ENCODE data around the gene SFN. TPM values are rescaled to one million over a fixed set of nuclear protein-coding genes. Genes with fewer than 3 reads are reported as not detected.

The SFN gene
- total and polyA plus RNA-seq, 2 of the 13 experiments (the other 11 are each of a cell fraction or from before 2014, with no cell fraction given), result 4.3 to 5.6 TPM

DNA sequence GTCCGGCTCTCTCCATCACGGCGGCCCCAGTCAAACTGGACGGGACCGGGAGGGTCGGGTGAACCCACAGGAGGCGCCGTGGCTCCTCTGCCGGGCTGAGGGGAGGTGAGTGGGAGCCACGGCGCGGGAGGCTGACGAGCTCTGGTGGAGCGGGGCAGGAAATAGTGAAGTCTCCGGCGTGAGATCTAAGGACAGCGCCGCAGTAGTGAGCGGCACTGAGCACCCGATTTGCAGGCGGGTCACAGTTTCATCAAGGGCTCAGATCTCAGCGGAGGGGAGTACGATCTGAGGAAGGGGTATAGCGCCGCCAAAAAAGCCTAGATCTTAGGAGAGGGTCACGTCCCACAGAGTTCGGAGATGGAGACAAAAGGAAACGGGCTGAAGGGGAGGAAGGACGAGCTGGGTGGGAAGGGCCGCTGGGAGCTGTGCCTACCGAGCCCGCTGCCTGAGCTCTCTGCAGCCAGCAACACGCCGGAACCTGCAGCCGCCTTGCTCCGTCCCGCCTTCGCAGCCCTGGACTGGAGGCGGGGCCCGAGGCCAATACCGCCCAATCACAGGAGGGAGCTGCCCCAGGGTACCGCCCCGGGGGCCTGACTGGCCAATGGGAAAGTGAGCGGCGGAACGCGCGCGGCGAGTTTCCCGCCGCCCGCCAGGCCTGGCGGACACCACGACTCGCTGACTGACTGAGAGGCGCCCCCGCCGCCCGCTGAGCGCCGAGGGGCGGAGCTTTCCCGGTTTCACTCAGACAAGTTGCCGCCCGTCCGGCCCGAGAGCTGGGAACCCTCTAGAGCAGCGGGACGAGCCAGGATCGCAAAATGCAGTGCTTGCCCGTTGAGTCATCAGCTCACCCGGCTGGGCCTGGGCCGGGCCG is 1.9 kb downstream of the SFN start (continued):
- TF ChIP-seq, protein P1, sequence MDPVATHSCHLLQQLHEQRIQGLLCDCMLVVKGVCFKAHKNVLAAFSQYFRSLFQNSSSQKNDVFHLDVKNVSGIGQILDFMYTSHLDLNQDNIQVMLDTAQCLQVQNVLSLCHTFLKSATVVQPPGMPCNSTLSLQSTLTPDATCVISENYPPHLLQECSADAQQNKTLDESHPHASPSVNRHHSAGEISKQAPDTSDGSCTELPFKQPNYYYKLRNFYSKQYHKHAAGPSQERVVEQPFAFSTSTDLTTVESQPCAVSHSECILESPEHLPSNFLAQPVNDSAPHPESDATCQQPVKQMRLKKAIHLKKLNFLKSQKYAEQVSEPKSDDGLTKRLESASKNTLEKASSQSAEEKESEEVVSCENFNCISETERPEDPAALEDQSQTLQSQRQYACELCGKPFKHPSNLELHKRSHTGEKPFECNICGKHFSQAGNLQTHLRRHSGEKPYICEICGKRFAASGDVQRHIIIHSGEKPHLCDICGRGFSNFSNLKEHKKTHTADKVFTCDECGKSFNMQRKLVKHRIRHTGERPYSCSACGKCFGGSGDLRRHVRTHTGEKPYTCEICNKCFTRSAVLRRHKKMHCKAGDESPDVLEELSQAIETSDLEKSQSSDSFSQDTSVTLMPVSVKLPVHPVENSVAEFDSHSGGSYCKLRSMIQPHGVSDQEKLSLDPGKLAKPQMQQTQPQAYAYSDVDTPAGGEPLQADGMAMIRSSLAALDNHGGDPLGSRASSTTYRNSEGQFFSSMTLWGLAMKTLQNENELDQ (CRISPR knock-in tag; IDR thresholded peaks at IDR 0.05; ENCODE audit: borderline replicate concordance), result no peak
- TF ChIP-seq ZNF644 (CRISPR knock-in tag; IDR thresholded peaks at IDR 0.05; ENCODE audit: low read depth) (no peak), SMYD3 (CRISPR knock-in tag; IDR thresholded peaks at IDR 0.05) (peak; percentile 60; the same call in 1 of the 2 replicates), ZNF343 (CRISPR knock-in tag; IDR thresholded peaks at IDR 0.05) (no peak; the same call in 1 of the 2 replicates), ZNF780A (CRISPR knock-in tag; IDR thresholded peaks at IDR 0.05) (no peak), ZNF432 (CRISPR knock-in tag; IDR thresholded peaks at IDR 0.05; ENCODE audit: borderline replicate concordance) (no peak), ZFP36L1 (CRISPR knock-in tag; IDR thresholded peaks at IDR 0.05) (no peak), GTF3A (CRISPR knock-in tag; conservative IDR thresholded peaks at IDR 0.05) (no peak), ZNF17 (CRISPR knock-in tag; IDR thresholded peaks at IDR 0.05) (no peak), SRSF4 (IDR thresholded peaks at IDR 0.05; ENCODE audit: low read depth, low read length, poor library complexity, severe bottlenecking) (no peak), ZNF264 (CRISPR knock-in tag; IDR thresholded peaks at IDR 0.05) (no peak), RFX5 (IDR thresholded peaks at IDR 0.05; ENCODE audit: low read depth, low read length) (no peak), NKX3-1 (CRISPR knock-in tag; IDR thresholded peaks at IDR 0.05) (no peak), FOXJ3 (CRISPR knock-in tag; IDR thresholded peaks at IDR 0.05; ENCODE audit: borderline replicate concordance) (no peak; the same call in 1 of the 2 replicates), KDM5B (CRISPR knock-in tag; IDR thresholded peaks at IDR 0.05; ENCODE audit: borderline replicate concordance) (peak; percentile 78; the same call in 1 of the 2 replicates), GATAD2A (CRISPR knock-in tag; IDR thresholded peaks at IDR 0.05) (no peak; the same call in 1 of the 2 replicates), HOXA7 (CRISPR knock-in tag; IDR thresholded peaks at IDR 0.05) (no peak), NFE2 (CRISPR knock-in tag; IDR thresholded peaks at IDR 0.05) (no peak), THAP11 (CRISPR knock-in tag; IDR thresholded peaks at IDR 0.05) (peak; percentile 58; the same call in 1 of the 2 replicates), ZNF879 (CRISPR knock-in tag; IDR thresholded peaks at IDR 0.05) (peak; percentile 35; the same call in 1 of the 2 replicates)
- TF ChIP-seq, protein P2, sequence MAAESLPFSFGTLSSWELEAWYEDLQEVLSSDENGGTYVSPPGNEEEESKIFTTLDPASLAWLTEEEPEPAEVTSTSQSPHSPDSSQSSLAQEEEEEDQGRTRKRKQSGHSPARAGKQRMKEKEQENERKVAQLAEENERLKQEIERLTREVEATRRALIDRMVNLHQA (CRISPR knock-in tag; IDR thresholded peaks at IDR 0.05), result no peak
- TF ChIP-seq, protein P3, sequence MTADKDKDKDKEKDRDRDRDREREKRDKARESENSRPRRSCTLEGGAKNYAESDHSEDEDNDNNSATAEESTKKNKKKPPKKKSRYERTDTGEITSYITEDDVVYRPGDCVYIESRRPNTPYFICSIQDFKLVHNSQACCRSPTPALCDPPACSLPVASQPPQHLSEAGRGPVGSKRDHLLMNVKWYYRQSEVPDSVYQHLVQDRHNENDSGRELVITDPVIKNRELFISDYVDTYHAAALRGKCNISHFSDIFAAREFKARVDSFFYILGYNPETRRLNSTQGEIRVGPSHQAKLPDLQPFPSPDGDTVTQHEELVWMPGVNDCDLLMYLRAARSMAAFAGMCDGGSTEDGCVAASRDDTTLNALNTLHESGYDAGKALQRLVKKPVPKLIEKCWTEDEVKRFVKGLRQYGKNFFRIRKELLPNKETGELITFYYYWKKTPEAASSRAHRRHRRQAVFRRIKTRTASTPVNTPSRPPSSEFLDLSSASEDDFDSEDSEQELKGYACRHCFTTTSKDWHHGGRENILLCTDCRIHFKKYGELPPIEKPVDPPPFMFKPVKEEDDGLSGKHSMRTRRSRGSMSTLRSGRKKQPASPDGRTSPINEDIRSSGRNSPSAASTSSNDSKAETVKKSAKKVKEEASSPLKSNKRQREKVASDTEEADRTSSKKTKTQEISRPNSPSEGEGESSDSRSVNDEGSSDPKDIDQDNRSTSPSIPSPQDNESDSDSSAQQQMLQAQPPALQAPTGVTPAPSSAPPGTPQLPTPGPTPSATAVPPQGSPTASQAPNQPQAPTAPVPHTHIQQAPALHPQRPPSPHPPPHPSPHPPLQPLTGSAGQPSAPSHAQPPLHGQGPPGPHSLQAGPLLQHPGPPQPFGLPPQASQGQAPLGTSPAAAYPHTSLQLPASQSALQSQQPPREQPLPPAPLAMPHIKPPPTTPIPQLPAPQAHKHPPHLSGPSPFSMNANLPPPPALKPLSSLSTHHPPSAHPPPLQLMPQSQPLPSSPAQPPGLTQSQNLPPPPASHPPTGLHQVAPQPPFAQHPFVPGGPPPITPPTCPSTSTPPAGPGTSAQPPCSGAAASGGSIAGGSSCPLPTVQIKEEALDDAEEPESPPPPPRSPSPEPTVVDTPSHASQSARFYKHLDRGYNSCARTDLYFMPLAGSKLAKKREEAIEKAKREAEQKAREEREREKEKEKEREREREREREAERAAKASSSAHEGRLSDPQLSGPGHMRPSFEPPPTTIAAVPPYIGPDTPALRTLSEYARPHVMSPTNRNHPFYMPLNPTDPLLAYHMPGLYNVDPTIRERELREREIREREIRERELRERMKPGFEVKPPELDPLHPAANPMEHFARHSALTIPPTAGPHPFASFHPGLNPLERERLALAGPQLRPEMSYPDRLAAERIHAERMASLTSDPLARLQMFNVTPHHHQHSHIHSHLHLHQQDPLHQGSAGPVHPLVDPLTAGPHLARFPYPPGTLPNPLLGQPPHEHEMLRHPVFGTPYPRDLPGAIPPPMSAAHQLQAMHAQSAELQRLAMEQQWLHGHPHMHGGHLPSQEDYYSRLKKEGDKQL (CRISPR knock-in tag; IDR thresholded peaks at IDR 0.05; ENCODE audit: low read depth), result no peak

Data from HepG2 (cell line).